GM12864 (cell line): ENCODE data around the gene AFF3.

Experiments
- DNase-seq: peaks from one replicate; pipeline ENCODE4 v3.0.0-alpha.2; 2011; ENCODE audit warnings: low read depth
- H3K4me3 ChIP-seq: 2 replicates; pipeline ENCODE4 v1.5.1; 2011; ENCODE audit warnings: mild to moderate bottlenecking, low read depth, low read length, control low read depth
- CTCF ChIP-seq: IDR thresholded peaks from 2 replicates; pipeline ENCODE4 v1.5.1; 2011; ENCODE audit warnings: low read depth, mild to moderate bottlenecking, moderate library complexity, low read length, control low read depth, inconsistent platforms; ENCODE audit errors: missing control alignments

Gene AFF3

GRCh38 chr2:99860720-99861375, 281.5 kb downstream of the AFF3 start:
- DNase-seq: no peak
- H3K4me3 ChIP-seq: no peak overlapping the region
- TF ChIP-seq CTCF: no peak

- DNase-seq: no peak
- no peak for TF ChIP-seq CTCF
Measured at GRCh38 chr2:99858951-99859596, 283.3 kb downstream of the AFF3 start.

GRCh38 chr2:99857867-99858444, 284.4 kb downstream of the AFF3 start:
- H3K4me3 ChIP-seq: no peak overlapping the region
- DNase-seq: no peak
- no peak for TF ChIP-seq CTCF

More at GRCh38 chr2:99858951-99859596, 283.3 kb downstream of the AFF3 start:
- no peak overlapping the region for H3K4me3 ChIP-seq

- H3K4me3 ChIP-seq: no peak overlapping the region
- DNase-seq: no peak
- no peak for TF ChIP-seq CTCF
Measured at GRCh38 chr2:99857372-99857771, 285.0 kb downstream of the AFF3 start.

- no peak for TF ChIP-seq CTCF
- no peak for DNase-seq
- H3K4me3 ChIP-seq: no peak overlapping the region
Measured at GRCh38 chr2:99856119-99856518, 286.3 kb downstream of the AFF3 start.

- no peak for TF ChIP-seq CTCF
Measured at GRCh38 chr2:99854236-99854852, 288.0 kb downstream of the AFF3 start.

More at GRCh38 chr2:99854236-99854852, 288.0 kb downstream of the AFF3 start:
- DNase-seq: no peak
- no peak overlapping the region for H3K4me3 ChIP-seq
